HG03280 (cell line): Measurements from ENCODE around the gene KYAT1.
"Not testable (repeated sequence)": the region's sequence is repeated elsewhere in the genome, so short reads cannot be mapped to it uniquely, and the experiment has no call there.

Experiments
- ATAC-seq: cut with Tn5 transposase; IDR thresholded peaks from one replicate; pipeline ENCODE4 v1.9.1; 2021; ENCODE audit warnings: mild to moderate bottlenecking, moderate library complexity; ENCODE audit not compliant: unreplicated experiment

KYAT1 gene

DNA sequence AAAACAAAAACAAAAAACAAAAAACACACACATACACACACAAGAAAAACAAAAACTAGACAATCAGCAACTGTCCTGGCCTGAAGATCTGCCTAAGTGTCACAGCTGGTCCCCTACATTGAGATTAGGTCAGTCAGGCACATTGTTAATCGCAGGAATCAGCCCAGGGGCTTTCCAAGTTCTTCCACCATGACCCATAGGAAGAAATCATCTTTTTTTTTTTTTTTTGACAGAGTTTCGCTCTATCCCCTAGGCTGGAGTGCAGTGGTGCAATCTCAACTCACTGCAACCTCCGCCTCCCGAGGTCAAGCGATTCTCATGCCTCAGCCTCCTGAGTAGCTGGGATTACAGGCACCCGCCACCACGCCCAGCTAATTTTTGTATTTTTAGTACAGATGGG, 38.6 kb downstream of the KYAT1 start:
- ATAC-seq: not testable (repeated sequence)

DNA sequence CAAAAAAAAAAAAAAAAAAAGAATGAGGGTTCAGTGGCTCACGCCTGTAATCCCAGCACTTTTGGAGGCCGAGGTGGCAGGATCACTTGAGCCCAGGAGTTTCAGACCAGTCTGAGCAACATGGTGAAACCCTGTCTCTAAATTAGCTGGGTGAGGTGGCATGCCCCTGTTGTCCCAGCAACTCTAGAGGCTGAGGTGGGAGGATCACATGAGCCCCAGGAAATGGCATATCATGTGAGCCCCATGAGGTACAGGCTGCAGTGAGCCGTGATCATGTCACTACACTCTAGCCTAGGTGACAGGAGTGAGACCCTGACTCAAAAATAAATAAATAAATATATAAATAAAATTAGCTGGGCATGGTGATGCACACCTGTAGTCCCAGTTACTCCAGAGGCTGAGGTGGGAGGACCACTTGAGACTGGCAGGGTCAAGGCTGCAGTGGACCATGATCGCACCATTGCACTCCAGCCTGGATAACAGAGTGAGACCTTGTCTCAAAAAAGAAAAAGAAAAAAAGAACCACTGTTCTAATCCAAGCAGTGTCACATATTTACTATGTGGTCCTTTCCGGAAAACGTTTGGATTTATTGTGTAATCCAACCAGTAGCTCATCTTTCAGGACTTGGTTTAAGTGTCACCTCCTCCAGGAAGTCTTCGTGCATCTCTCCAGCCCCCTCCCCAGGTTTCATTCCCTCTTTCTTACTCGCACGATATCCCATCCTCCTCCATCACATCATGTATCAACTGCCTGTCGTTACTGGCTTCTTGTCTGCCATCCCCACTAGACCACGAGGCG, 39.9 kb downstream of the KYAT1 start:
- ATAC-seq: no peak

DNA sequence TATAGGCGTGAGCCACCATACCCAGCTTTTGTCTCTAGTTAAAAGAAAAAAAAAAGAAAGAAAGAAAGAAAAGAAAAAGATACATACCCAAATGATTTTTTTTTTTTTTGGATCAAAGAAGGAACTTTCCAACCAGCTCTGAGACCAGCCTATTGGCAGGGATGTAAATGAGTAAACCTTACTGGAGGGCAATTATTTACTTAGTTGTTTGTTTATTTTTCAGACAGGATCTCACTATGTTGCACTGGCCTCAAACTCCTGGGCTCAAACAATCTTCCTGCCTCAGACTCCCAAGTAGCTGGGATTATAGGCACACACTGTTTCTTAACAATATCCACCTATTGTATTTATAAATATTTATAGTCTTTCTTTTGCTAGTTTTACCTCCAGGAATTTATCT, 41.2 kb downstream of the KYAT1 start:
- no peak for ATAC-seq

DNA sequence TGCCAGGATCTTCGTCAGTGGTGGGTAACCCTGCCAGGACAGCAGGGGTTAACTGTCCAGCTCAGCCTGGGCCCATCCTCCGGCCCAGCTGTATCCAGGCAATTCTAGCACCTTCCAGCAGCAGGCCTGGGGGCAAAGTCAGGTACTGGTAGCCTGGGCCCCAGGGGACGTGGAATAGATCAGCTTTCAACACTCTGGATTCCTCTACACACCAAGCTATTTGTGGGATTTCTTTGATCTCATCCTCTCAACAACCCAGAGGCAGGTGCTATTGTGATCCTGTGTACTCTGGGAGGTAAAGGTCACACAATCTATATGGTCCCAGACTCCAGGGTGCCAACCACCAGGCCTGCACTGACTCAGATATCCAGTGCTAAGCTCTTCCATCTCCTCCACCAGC, 43.4 kb downstream of the KYAT1 start:
- no peak for ATAC-seq

DNA sequence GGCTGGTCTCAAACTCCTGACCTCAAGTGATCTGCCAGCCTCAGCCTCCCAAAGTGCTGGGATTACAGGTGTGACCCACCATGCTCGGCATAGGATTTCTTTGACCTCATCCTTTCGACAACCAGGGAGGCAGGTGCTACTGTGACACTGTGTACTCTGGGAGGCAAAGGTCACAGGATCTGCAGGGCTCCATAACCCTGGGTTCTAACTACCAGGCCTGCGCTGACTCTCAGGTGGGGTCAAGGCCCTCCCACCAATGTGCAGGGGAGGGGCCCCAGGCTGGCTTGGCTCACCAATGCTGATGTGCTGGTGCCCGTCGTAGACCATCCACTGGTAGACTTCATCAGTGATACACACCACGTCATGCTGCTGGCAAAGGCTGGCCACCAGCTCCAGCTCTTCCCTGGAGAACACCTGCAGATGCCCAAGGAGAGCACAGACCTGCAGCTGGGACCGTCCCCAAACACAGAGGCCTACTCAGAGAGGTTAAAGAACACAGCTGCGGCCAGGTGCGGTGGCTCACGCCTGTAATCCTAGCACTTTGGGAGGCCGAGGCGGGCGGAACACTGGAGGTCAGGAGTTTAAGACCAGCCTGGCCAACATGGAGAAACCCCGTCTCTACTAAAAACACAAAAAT, 45.1 kb downstream of the KYAT1 start:
- no peak for ATAC-seq

DNA sequence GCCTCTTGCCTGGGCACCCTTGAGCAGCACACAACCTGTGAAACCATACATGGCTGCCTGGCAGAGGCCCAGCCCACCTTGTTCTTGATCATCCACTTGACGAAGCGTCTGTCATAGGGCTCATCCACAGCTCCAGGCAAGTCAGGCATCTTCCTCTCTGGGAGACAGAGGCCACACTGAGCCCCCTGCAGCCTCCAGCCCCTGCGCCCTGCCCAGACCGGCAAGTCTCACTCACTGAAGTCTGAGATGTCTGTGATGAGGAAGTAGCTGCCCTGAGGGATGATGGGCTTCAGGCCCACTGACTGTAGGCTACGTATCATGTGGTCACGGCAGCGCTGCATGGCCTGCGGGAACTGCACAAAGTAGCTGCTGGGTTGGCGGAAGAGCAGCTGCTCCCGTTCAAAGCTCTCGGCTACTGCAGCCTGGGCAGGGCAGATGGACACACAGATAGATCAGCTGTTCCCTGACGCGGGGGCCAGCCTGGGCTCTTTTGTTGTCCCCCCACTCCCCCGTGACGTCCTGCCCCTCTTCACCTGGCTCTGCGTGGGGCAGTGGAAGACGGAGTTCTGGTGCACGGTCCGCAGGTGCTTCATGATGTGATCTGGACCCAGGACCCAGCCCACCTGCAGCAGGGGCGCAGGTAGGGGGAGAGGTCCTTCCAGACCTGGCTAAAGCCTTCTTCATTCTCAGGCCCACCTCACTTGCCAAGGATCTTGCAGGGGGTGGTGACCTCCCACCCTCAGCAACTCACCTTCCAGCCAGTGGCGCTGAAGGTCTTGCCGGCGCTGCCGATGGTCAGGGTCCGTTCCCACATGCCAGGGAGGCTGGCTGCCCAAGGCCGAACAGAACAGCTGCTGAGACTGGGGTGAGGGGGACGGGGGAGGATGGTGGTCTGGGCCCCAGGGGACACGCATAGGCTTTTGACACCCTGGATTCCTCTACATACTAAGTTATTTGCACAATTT, 46.2 kb downstream of the KYAT1 start:
- no peak for ATAC-seq

DNA sequence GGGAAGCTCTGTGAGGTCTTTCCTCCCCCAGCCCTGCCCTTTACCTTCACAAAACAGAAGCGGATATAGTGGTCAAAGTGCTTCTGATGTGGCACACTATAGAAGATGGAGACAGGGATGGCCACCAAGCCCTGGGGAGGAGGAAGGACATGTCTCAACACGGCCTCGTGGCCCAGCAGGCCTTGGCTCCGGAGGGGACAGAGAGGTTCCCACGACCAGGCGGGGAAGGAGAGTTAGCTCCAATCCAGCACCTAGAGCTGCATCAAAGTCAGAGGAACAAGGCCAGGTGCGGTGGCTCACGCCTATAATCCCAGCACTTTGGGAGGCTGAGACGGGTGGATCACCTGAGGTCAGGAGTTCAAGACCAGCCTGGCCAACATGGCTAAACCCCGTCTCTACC, 48.1 kb downstream of the KYAT1 start:
- no peak for ATAC-seq

DNA sequence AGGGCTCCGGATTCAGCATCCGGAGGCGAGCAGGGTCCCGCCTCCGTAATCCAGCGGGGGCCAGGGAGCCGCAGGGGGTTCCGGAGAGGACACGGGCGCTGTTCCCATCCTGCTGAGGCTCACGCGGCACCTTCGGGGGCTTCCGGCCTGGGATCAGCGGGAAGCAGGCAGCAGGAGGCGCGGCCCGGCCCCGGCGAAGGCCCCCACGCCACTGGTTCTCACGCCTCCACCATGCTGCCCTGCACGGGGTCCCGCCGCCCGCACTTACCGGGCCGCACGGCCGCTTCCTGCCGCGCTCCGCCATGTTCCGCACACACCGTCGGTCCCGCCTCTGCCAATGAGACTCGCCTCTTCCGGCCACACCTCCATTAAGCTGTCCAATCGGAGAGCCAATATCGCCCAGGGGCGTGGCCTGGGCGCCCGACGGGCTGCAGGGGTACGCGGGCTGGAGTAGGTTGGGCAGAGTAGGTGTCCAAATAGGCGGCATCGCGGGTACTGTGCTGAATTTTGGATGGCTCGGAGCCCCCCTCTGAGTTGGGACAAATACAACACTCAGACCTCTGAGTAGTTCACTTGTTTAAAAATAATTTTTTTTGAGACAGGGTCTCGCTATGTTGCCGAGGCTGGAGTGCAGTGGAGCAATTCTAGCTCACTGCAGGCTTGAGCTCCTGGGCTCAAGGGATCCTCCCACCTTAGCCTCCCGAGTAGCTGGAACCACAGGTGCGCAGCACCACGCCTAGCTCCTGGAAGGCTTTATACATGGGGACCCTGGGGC, 52.1 kb downstream of the KYAT1 start, which contains the start of gene SPOUT1:
Gene SPOUT1 (minus strand): TSS at position 318 of the 775 bp plus-strand sequence. CDS start 14 bp downstream, at position 304.
- peak; percentile 96 for ATAC-seq

DNA sequence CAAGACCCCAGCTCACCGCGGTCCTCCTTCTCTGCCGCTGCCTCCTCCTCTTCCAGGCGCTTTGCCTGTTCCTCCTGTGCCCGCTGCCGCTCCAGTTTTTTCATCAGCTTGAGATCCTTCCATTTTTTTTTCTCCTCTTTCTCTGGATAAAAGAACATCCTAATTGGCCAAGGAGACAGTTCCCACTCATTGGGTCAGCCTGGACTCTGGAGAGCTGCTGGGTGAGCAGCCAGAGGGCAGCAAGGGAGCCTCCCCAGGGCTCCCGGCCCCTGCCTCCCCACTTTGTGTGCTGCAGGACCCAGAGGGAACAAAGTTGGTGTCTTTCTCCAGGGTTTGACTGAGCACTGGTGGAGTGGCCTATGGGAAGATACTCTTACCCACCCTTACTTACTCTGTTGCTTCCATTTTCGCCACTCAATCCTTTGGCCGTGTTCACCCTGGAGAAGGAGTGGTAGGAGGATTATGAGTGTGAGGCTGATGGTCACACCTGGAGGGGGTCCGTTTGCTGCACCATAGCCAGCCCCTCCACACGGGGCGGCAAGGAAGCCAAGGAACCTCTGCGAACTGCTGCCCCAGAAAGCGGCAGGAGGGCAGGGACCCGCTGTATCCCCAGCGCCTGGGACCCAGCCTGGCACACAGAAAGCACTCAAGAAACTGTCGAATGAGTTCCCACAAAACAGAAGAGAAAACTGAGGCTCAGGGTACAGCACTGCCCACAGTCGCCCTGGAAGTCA, 52.9 kb downstream of the KYAT1 start:
- ATAC-seq: peak; percentile 17

DNA sequence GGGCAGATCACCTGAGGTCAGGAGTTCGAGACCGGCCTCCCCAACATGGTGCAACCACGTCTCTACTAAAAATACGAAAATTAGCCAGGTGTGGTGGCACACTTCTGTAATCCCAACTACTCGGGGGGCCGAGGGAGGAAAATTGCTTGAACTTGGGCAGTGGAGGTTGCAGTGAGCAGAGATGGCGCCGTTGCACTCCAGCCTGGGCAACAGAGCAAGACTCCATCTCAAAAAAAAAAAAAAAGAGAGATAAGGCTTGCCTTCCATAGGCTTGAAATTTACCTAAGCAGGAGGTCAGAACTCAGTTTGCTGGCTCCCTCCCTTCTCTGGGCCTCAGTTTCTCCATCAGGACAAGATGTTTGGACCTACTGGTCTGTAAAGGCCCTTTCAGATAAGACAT, 53.5 kb downstream of the KYAT1 start:
- ATAC-seq: no peak

DNA sequence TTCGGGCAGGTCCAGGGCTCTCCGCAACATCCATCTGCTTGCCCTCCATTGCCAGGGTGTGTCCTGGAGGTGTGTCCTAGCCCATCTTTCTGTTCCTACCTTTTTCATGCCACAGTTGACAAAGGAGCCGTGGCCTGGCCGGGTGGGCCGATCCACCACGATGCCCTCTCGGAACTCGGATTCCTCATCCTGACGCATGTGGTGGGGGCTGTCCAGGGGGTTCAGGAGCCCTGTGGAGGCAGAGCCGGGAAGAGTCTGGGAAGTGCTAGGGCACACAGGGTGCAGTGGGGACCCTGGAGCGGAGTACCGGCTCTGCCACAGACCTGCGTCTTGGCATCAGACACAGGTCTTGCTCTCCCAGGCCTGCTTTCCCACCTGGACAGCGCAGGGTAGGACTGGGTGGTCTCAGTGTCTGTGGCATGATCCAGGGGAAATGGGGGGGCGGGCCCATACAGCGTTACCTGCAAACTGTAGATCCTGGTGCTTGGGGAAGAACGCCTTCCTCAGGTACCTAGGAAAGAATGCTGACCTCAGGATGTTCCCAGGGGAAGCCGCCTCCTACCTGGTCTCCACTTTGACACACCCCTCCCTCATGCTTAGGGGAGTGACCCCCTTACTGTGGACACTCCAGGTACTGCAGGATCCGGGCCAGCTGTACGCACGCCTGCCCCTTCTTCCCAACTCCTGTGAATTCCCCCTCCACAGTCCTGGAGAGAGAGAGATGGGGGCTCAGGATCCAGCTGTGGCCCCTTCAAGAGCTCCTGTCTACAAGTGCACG, 55.6 kb downstream of the KYAT1 start:
- ATAC-seq: no peak

DNA sequence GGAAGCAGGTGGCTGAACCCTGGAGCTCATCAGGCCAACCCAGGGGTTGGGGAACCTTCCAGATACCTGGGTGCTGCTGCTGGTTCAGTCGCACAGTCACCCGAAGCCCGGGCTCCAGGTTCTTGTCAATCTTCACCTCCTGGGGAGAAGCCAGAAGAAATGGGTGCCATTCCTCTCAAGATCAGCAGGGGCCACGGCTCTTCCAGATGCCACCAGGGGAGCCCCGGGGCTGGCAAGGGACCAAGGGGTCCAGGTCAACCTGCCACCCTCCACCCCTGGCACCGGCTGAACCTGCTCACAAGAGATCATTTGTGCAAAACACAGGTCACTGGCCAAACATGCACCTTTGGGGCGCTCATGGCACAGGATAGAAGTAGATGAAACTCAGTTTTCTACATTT, 56.8 kb downstream of the KYAT1 start:
- ATAC-seq: no peak

DNA sequence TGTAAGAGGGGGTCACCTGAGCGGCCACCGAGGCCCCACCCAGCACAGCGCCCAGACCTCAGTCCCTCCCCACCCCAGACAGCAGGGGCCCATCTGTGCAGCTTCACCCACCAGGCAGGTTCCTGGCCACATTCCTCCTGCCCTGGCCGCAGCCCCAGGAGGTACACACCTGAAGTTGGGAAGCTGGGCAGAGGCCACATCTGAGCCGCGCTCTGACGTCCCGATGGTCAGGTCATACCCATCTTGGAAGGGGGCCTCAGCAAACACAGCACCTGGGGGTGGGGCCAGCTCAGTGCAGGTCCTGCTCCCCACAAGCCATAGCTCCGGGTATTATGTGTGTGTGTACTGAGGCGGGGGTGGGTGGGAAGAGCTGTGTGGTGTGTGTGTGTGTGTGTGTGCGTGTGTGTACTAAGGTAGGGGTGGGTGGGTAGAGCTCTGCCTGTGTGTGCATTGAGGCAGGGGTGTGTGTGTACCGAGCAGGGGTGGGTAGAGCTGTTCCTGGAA, 57.8 kb downstream of the KYAT1 start:
- ATAC-seq: no peak

DNA sequence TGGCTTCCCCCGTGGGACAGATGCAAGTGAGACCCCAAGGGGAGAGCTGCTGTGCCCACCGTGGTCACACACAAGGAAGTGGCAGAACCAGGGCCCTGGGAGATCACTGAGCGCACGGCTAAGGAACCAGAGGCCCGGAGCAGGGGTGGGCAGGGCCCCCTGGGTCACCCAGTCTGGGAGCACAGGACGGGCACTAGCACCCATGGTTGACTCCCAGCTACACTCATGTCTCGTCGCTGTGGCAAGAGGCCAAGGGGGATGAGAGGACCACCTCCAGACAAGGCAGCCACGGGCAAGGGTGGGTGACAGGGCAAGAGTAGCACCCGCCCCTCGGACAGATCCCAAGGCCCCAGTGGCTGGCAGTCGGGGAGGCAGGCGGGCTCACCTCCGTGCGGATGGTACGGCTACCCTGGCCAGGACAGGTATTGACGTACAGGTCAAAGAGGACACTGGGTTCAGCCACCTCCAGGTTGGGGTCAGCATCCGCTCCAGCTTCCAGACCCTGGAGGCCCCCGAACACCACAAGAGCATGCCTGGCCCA, 58.3 kb downstream of the KYAT1 start:
- ATAC-seq: no peak

DNA sequence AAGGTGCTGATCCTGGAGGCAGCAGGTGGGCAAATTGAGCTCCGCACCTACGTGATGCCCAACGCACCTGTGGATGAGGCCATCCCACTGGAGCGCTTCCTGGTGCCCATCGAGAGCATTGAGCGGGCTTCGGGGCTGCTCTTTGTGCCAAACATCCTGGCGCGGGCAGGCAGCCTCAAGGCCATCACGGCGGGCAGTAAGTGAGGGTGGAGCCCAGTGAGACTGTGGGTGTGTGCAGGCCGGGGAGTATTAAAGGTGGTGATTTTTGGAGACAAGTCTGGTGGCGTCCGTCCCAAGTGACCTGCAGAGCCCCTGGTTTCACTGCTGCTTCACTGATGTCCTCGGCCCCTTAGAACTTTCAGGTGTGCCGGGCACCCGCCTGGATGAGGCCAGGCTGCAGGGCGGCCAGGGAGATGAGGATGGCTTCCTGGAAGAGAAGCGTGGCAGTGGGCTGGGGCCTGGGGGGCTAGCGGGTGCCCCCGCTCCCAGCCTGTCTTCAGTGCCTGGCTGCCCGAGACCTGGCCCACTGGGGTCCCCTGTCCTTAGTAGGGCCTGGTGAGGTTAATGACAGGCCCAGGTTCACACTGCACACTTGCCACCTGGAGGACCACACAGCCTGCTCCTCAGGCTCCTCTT, 59.2 kb downstream of the KYAT1 start:
- ATAC-seq: no peak

DNA sequence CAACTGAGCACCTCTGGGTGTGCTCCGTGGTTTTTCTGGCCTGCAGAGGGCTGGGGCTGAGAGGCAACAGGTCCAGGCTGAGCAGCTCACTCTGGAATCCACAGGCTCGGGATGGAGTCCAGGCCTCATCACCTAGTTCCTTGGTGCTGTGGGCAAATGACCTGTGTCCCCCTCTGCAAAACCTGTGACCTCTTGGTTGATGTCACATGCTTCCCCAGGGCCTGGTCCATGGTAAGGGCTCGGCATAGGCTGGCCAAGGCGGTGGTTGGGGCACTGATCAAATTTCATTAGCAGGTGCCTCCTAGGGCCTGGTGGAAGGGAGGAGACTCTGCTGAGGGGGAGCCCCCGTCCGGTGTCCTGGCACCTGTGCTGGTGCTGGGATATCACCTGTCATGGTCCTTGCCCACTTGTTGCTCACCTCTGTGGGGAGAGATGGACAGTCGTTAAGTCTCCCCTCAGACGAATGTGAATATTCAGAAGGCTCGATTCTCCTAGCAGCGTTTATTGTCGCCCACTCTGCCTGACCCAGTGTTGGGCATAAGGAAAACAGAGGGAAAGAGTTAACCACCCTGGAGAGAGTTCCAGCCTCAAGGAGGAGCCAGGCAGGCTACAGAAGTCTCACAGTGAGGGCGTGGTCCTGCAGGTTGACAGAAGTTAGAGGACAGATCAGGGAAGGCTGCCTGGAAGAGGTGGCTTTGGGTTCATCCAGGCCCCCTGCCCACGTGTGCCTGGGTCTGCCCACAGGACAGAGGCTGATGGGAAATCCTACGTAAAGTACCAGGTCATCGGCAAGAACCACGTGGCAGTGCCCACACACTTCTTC, 60.0 kb downstream of the KYAT1 start:
- ATAC-seq: no peak
